ENCODE measurements around the gene SMIM32.

DNA sequence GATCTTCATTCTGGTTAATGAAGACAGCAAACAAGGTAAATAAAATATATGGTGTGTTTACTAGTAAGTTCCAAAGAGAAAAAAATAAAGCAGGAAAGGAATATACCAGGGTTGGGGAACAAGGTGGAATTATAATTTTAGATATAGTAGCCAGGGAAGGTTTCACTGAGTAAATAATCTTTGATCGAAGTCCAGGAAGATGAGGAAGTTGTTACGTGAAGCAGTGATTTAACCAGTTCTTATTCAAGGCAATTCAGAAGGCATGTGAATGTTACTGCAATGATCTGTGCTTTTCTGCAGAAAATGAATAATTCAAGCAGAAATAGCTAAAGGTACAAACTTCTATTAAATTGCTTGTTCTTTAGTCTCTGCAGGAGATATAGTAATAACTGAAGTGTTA, 6.2 kb downstream of the SMIM32 start:
- no peak for TF ChIP-seq EZH2 (IDR thresholded peaks at IDR 0.05; ENCODE audit: insufficient read depth, poor library complexity, severe bottlenecking)
- TF ChIP-seq EZH2phosphoT487 (IDR thresholded peaks at IDR 0.05; ENCODE audit: insufficient read depth, low read depth) = no peak
